Nucleus accumbens (tissue), 56 donors: Measurements from ENCODE around the gene CRYGN.

Experiments used
- DNase-seq, 56 donors: peaks; one replicate each; lab custom pipeline; 2025; lab: John Stamatoyannopoulos, UW

CRYGN gene

DNA sequence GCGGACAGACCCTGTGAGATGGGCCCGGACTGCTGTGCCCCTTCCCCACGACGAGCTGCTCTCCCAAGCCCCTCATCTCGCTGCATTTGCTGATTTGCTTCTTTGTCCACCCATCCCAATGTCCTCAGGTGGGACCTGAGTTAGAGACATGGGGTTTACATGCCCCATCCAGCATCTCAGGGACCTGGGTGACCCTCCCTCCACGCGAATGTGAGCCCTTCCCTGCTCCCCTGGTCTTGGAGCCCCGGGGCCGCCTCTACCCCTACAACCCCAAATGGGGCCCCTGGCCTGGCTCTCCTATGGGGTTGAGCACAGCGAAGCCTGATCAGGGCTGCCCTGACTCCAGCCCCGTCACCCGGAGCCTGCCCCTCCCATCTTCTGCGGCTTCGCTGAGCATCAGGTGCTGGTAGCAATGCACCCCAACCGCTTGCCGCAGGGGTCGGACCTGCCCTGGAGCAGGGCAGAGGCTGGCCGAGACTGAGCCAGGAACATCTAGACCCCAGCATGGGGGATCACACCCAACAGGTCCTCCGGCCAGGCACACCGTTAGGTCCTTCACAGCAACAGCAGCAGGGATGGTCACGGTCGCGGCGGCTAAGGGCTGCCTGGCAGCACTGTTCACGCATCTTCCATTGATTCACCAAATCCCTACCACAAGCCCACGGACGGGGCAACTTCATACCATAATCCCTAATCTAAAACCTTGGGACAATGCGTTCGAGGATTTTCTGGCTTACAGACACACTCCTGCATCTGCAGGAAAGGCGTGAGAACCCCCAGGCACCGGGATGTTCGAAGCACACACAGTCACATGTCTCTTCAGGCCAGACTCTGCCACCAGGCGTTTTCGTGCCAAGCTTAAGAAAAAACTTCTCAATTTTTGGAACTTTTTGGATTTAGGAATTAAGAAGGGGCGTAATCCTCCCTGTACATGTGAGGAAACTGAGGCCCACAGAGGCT is 45.6 kb downstream of the CRYGN start:
- DNase-seq = no peak

DNA sequence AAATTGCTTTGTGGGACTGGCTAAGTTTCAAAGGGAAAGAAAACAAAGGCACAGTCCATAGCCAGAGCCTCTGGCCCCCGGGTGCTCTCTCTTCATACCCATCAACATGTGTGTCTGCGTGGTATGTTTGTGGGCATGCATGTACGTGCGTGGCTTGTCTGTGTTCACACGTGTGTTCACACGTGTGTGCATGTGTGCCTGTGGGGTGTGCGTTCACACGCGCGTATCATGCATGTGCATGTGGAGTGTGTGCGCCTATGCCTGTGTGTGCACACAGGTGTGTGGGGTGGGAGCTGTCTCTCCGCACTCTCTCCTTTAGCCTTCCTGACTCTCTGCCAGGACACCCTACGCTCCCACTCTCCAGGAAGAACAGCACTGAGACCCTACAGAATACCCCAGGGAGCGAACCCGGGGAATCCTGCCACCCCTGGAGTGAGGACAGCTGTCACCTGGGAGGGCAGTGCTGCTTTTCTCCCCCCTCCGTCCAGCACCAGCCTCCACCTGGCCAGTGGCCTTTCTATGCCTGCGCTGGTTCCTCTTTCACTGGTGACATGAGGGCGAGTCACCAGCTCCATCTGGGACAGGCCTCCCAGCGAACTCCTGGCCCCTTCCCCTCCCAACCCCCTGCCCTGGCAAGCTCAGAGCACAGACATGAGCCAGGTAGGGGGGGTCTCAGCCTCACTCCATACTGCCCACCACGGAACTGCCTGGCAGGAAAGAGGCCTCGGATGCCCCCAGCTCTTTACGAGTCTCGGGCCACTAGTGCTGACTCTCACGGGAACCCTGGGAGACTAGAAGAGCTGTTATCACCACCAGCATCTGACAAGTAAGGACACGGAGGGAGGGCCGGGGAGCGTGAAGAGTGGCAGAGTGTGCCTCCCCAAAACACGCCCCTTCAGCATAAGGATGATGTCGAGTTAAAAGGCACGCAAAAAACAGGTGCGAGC is 46.6 kb downstream of the CRYGN start:
- DNase-seq = no peak

DNA sequence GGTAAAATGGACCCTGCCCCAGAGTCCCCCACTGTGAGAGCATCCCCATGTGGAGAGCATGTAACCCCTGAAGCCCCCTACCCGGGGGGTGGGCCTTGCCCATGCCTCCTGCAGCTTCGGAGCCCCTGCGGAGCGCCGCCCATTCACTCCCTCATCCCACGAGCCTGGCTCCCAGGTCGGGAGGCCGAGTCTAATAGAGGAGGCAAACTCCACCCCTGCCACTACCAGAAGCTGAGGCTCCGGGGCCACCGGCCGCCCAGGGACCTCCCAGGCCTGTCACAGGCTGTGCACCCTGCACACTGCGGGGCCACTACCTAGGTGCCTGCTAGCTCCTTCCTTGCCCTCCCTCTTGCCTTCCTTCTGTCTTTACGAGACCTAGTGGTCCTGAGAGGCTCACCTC is 47.5 kb downstream of the CRYGN start:
- no peak for DNase-seq

DNA sequence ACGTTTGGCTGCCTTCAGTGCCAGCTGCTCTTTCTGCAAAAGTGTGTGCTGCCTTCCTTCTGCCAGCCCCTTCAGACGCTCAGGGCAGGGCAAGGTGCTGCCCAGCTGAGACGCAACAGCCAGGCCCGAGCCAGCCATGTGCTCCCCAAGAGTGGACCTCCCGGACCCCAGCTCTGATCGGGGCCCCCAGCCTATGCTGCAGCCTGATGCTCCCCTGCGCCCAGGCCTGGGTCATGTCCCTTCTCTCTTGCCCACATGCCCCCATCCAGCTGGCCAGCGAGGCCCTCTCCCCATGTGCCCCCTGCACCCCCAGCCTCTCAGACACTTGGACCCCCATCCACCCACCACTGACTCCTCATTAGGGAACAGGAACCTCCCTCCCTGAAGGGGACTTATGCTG is 47.9 kb downstream of the CRYGN start:
- DNase-seq = no peak

DNA sequence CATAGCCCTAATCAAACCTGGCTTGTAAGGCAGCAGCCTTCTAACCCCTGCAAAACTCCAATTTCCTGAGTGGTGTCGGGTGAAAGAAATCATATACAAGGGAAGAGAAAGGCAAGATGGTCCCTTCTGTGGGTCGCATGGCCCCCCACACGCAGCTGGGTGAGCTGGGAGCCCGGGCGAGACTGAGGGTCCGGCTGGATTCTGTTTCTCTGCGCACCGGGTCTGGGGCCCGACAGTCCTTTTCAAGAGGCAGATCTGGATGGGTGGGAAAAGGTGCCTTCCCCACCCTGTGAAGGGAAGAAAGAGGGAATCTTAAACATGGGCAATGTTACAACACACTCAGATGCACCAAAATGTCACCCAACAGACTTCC is 48.6 kb downstream of the CRYGN start:
- no peak for DNase-seq

DNA sequence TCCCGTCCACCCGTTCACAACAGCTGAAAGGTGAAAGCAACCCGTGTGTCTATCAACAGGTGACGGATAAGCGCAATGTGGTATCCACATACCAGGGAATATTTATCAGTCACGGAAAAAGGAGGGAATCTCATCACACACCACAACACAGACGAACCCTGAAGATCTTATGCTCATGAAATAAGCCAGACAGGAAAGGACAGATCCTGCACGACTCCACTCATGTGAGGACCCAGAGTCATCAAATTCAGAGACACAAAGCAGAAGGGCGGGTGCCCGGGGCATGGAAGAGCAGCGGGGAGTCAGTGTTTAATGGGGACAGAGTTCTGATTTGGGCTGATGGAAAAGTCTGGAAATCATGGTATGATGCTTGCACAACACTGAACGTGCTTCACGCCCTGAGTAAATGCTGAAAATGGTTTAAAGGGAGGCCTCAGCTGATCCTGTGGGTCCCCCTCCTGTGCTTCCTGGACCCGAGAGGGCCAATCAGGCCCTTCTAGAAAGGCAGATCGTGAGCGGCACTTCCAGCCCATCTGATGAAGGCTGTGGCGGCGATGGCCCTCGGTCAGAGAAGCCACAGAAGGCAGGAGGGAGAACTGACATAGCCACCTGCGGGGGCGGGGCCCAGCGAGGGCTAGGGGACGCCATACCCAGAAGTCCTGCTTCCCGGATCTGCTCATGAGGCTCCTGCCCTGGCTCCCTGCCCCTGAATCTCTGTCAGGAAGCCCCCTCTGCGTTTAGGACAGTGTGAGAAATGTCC is 49.2 kb downstream of the CRYGN start:
- DNase-seq = no peak

DNA sequence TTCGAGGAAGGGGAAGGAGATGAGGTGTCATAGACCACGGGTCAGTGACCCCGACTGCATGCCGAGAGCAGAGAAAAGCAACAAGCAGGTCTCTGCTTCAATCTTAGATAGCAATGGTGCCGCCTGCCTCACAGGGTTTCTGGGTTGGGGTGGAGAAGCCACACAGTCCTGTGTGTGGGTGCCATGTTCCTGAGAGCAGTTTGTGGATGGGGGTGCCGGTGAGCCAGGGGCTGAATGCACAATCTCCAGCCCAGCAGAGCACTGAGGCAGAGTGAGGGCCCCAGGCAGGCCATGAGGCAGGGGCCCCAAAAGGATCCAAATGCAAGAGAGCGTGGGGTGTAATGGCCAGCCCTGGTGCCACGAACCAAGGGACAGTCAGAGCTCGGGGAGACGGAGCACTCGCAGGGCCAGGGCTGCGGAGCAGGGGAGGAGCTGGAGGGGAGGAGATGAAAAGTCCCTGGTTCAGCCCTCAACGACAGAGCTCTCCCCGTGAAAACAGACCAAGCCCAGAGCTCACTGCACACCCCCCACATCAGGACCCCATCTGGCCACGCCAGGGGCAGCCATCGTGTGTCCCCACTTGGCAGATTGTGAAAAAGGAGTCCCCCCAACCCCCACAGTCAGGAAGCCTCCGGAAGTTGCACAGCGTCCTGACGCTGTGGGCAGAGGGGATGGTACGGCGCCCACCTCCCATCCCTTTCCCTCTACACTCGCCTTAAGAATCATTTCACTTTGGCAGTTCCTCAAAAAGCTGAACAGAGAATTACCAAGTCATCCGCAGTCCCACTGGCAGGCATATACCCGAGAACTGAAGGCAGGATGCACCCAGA is 50.0 kb downstream of the CRYGN start:
- DNase-seq = no peak

DNA sequence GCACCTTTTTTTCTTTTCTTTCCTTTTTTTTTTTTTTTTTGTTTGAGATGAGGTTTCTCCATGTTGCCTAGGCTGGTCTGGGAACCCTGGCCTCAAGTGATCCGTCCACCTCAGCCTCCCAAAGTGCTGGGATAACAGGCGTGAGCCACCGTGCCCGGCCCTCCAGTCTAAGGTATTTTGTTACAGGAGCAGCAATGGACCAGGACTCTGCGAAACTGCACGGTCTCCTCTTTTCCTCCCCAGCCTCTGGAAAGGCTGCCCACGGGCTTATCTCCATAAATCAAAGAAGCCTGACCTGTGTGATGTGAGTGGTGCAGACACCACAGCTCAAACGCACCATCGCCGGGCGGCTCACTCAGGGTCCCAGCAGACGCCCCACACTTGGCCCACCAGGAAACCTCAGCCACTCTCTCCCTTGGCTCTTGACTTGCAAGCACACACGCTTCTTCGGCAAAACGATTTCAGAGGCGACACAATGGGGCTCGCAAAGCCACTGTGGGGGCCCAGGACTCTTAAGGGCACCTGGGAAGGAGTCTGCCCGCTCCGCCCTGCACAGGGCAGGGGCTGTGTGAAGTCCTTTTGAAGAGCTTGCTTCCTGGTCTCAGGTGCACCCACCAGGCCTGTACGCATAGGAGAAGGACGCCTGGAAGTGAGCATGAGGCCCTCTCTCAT is 50.7 kb downstream of the CRYGN start:
- DNase-seq = no peak

DNA sequence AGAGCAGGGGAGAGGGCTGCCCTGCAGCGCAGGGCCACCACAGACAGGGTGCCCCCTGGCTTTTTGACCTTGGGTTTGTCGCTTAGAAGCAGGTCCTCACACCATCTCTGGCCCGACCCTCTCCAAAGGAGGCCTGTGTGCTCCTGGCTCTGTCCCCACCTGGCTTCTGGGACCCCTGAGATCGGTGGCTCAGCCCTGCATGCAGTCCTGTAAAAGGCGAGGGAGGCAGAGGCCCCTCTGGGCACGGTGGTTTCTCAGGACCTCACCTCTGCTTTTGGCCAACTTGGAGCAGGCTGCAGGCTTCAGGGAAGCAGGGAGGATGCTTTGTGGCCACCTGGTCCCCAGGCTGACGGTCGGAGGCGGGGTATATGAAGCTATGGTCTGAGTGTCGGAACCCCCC is 51.5 kb downstream of the CRYGN start:
- no peak for DNase-seq

DNA sequence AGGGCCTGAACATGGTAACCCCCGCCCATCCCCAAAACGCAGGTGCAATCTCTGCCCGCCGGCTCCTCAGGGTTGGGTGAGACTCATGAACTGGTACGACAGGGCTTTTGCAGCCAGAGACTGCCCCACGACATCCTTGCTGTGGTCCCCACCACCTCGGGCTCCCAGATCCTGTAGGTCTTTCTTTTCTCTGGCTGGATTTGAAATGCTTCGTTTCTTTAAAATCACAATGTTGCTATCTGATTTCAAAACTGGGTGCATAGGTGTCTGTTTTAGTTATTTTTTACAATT is 52.0 kb downstream of the CRYGN start:
- no peak for DNase-seq

DNA sequence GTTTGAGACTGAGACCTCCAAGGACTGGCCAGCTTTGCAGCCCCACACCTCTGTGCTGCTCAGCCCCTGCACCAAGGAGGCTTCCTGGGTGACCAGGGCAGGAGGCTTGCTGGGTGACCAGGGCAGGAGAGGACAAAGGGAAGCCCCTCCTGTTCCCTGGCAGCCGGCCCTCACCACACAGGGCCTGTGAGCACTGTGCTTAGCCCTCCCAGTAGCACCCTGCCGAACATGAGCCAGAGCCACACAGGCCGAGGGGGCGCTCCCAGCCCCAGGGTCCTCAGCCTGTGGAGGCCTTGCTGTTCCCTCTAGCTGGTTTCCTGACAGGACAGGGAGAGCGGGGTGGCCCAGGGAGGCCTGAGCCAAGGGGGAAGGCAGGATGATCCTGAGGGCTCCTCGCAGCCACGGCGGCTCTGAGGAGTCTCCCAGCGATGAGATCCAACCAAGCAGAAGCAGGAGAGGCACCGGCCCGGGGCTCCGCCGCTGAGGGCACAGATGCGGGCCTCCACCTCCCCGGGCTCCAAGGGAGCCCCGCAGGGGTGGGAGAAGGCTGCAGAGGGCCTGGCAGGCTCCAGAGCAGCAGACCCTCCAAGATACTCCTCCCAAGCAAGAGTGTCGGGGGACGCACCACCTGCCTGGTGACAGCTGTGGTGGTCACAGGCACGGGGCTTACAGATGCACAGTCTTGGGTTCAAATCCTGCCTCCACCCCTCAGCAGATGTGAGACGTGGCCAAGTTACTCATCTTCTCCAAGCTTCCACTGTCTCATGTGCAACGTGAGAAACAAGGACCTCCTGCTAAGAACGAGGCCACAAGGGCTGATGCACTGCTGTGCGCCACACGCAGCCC is 52.6 kb downstream of the CRYGN start:
- no peak for DNase-seq

DNA sequence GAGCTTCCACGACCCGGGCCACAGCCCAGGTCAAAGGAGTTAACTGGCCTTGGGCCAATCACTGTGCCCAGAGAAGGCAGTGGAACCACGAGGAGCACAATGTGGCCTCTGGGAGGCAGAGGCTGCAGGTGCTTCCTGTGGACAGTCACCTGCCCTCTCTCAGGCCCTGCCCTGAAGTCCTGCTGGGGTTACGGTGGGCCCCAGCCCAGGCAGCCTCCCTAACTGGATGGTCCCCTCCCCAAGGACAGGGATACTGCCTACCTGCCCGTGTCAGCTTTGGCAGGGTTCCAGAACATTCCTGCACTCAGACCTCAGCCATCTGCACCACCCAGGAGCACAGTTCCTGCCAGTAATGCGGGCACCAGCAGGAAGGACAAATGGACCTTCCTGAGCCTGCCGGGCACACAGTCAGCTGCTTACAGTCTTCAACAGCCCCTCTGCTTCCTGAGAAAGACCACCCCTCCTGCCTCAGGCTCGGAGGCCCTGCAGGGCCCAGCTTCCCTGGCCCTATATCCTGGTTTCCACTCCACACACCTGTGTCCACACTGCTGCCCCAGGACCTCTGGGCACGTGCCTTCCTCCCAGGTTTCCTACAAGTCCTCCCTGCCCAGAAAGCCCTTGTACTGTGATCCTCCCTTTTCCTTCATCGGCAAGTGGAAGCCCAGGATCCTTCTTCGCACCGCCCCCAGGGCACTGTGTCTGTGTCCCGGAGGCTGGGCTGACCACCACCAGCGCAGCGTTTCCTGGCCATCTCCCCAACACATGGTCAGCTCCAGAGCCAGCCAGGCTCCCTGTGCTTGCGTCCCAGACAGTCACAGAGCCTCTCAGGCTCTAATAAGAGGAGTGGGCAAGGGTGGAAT is 53.4 kb downstream of the CRYGN start:
- no peak for DNase-seq

DNA sequence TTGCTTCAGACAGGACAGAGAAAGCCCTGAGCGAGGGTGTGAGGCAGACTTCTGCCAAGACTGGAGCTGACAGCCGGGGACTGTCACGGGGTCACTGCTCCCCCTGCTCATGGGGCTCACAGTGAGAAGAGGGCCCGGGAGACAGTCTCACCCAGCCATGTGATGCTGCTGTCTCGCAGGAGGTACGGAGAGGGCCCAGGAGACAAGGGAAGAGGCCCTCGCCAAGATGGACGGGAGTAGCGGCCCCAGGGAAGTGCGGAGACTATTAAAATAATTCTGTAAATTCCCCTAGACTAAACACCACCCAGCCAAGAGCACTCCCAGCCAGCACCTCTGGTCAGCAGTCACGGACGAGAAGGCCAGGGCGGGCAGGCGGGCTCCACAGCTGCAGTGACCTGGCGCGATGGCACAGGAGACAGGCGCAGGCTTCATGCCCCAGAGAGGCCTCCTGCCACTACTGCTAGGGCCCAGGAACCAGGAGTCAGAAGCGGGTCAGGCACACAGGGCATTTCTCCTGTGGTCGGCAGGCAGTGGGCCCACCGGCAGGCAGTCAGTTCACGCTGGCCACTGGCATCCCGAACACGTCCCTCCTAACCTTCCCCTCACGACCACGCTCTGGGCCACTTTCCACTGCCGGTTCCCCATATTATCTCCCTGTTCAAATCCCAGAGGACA is 54.2 kb downstream of the CRYGN start:
- no peak for DNase-seq

DNA sequence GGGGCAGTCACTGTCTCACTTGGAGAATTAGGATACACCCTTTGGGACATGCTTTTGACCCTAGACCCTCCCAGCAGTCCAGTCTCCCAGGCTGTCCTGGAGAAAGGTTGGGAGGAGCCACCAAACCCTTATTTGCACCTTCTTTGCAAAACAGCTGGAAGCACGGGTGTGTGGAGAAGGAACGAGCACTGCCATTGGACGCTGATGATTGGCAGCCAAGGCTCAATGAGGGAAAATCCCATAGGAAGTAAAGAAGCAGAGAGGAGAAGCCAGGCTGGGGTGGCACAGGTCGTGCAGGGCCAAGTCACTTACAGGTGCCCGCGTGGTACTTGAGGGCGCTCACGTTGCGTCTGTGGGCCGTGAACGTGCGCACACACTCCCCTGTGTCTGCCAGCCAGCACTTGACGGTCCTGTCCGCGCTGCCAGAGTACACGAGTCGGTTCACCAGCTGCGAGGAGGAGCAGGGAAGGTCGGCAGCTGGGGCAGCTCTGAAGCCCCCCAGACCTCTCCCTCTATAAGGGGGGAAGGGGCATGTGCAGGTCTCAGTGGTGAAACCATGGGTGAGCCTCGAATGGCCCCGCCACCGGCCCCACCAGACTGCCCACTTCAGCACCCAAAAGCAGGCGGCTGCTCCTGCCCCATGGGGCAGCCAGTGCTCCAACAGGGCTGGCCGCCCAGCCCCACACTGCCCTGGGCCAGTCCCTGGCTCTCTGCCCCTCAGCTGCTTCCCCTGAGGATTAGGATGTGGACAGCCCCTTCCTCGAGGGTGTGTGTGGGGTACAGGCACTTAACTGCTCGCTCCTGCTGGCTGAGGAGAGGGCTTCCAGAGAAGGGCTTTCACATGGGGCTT is 54.9 kb downstream of the CRYGN start:
- no peak for DNase-seq

DNA sequence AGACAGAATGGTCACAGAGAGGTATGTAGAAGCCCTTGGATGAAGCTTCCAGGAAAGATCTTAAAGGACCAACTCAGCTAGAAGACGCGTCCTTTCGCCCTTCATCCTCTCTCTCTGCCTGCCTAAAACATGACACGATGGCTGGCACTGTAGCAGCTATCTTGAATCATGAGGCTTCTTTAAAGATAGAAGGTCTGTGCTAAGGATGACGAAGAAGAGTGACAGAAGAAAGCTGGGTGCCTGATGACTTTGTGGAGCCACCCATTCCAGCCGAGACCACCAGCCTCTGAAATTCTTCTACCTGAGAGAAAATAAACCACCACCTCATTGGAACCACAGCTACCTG is 55.6 kb downstream of the CRYGN start:
- DNase-seq = no peak
